ENCODE data around the gene RAD51B. TPM values are rescaled to one million over a fixed set of nuclear protein-coding genes. Genes with fewer than 3 reads are reported as not detected.

RAD51B gene
- total RNA-seq, 1 experiment from 2014 or later: 14.2 TPM

- CTCF ChIA-PET: interaction anchor here (0.9 kb wide), 1 partner anchor 563 kb away, joined by 3 read pairs; no protein-coding TSS in a partner anchor
- Mint-ChIP-seq H3K9me3 (no peaks in the 10 kb centered on the region), H3K4me1 (peaks cover 86% of the 10 kb centered on the region), H3K36me3 (no peaks in the 10 kb centered on the region), H3K27me3 (ENCODE audit: low read depth) (no peaks in the 10 kb centered on the region), H3K4me3 (no peak overlapping the region), H3K27ac (peak overlapping the region; percentile 25; the same call in 1 of the 2 replicates)
- TF ChIP-seq MXD4 (CRISPR knock-in tag; IDR thresholded peaks at IDR 0.05; ENCODE audit: borderline replicate concordance) (no peak), NR2C2 (CRISPR knock-in tag; IDR thresholded peaks at IDR 0.05) (no peak), ZNF532 (CRISPR knock-in tag; IDR thresholded peaks at IDR 0.05; ENCODE audit: borderline replicate concordance) (no peak), ZNF512 (CRISPR knock-in tag; IDR thresholded peaks at IDR 0.05; ENCODE audit: borderline replicate concordance) (no peak)
- POLR2A ChIA-PET: no interaction called here
- ATAC-seq (no peak), DNase-seq (ENCODE audit: low spot score) (no peak)
Measured at GRCh38 chr14:68253160-68253780, 433.7 kb downstream of the RAD51B start.

GRCh38 chr14:68253878-68254528 is 434.4 kb downstream of the RAD51B start:
- ChIA-PET CTCF (interaction anchor here (0.9 kb wide), 1 partner anchor 562 kb away, joined by 3 read pairs; no protein-coding TSS in a partner anchor), POLR2A (no interaction called here)
- Mint-ChIP-seq H3K9me3 (no peaks in the 10 kb centered on the region), H3K4me1 (peaks cover 86% of the 10 kb centered on the region), H3K27me3 (ENCODE audit: low read depth) (no peaks in the 10 kb centered on the region), H3K27ac (peak overlapping the region; percentile 75; the same call in 1 of the 2 replicates), H3K36me3 (no peaks in the 10 kb centered on the region), H3K4me3 (no peak overlapping the region)
- TF ChIP-seq ERG (CRISPR knock-in tag; IDR thresholded peaks at IDR 0.05): 0 out of 2 replicates have a peak, but pooled peaks have one; percentile 20
- TF ChIP-seq ZNF671 (CRISPR knock-in tag; IDR thresholded peaks at IDR 0.05): no peak
- no peak for TF ChIP-seq JAZF1 (CRISPR knock-in tag; IDR thresholded peaks at IDR 0.05)
- 0 out of 2 replicates have a peak, but pooled peaks have one; percentile 14 for TF ChIP-seq ZNF532 (CRISPR knock-in tag; IDR thresholded peaks at IDR 0.05; ENCODE audit: borderline replicate concordance)
- no peak for DNase-seq (ENCODE audit: low spot score)
- ATAC-seq: peak; percentile 63
